Osteoblast (primary cell): ENCODE measurements around the gene CHERP. TPM values are rescaled to one million over a fixed set of nuclear protein-coding genes. Genes with fewer than 3 reads are reported as not detected.

ENCODE experiments used
- DNase-seq: peaks from one replicate; pipeline ENCODE4 v3.0.0; 2011; ENCODE audit warnings: low spot score, mixed read lengths; ENCODE audit not compliant: insufficient read length; ENCODE audit errors: missing footprints
- H2AFZ ChIP-seq: 2 replicates; pipeline ENCODE4 v1.6.0; 2011; ENCODE audit warnings: mild to moderate bottlenecking, low read length
- H3K27ac ChIP-seq: 2 replicates; pipeline ENCODE4 v1.5.1; 2011; ENCODE audit warnings: mild to moderate bottlenecking, low read depth, low read length, moderate library complexity
- H3K27me3 ChIP-seq: 2 replicates; pipeline ENCODE4 v1.6.0; 2012; ENCODE audit warnings: mild to moderate bottlenecking, control low read depth, inconsistent platforms, low read length, moderate library complexity; ENCODE audit not compliant: insufficient read depth
- H3K36me3 ChIP-seq: 2 replicates; pipeline ENCODE4 v1.5.1; 2011; ENCODE audit warnings: mild to moderate bottlenecking, low read length, control low read depth, moderate library complexity; ENCODE audit not compliant: insufficient read depth
- H3K4me1 ChIP-seq: 2 replicates; pipeline ENCODE4 v1.5.1; 2011; ENCODE audit warnings: mild to moderate bottlenecking, low read length, control low read depth, moderate library complexity; ENCODE audit not compliant: insufficient read depth
- H3K4me2 ChIP-seq: 2 replicates; pipeline ENCODE4 v1.6.0; 2011; ENCODE audit warnings: mild to moderate bottlenecking, low read length; ENCODE audit not compliant: insufficient read depth
- H3K4me3 ChIP-seq: fragments of 200-600 bp; sonication (generic); 3 replicates; pipeline ENCODE4 v1.5.1; 2012; ENCODE audit warnings: mild to moderate bottlenecking, low read length, inconsistent platforms; ENCODE audit not compliant: insufficient read depth
- H3K79me2 ChIP-seq: 2 replicates; pipeline ENCODE4 v1.6.0; 2012; ENCODE audit warnings: mild to moderate bottlenecking, low read length, control low read depth, inconsistent platforms; ENCODE audit not compliant: insufficient read depth
- H3K9me3 ChIP-seq: 2 replicates; pipeline ENCODE4 v1.5.1; 2011; ENCODE audit warnings: low read depth, low read length, control low read depth
- H4K20me1 ChIP-seq: 2 replicates; pipeline ENCODE4 v1.6.0; 2012; ENCODE audit warnings: mild to moderate bottlenecking, low read length, control low read depth; ENCODE audit not compliant: insufficient read depth
- CTCF ChIP-seq: IDR thresholded peaks from 2 replicates; pipeline ENCODE4 v1.5.1; 2011; ENCODE audit warnings: mild to moderate bottlenecking, low read depth, low read length, moderate library complexity; ENCODE audit errors: extremely low read depth
- total RNA-seq: library from RNA; depleted of rRNA; stranded (reverse); fragments of >200 nt; gene quantifications from 2 replicates; pipeline ENCODE4 v1.2.3, GENCODE V29; 2012

Gene CHERP
- total RNA-seq, 1 donor, result 5.8 TPM

GRCh38 chr19:16482745-16483144 is 59.5 kb downstream of the CHERP start:
- Histone ChIP-seq H3K79me2 (no peaks in the 10 kb centered on the region), H3K36me3 (no peaks in the 10 kb centered on the region), H3K4me3 (no peak overlapping the region), H2AFZ (no peak overlapping the region), H3K4me2 (no peak overlapping the region), H4K20me1 (no peaks in the 10 kb centered on the region), H3K9me3 (no peaks in the 10 kb centered on the region), H3K4me1 (no peaks in the 10 kb centered on the region), H3K27ac (no peak overlapping the region), H3K27me3 (no peaks in the 10 kb centered on the region)
- no peak for DNase-seq
- no peak for TF ChIP-seq CTCF

- Histone ChIP-seq H2AFZ (no peak overlapping the region), H3K4me2 (no peak overlapping the region), H3K27ac (no peak overlapping the region), H3K79me2 (no peaks in the 10 kb centered on the region), H3K9me3 (no peaks in the 10 kb centered on the region), H3K4me3 (no peak overlapping the region), H3K27me3 (no peaks in the 10 kb centered on the region), H3K4me1 (no peaks in the 10 kb centered on the region), H3K36me3 (no peaks in the 10 kb centered on the region), H4K20me1 (no peaks in the 10 kb centered on the region)
- DNase-seq, result no peak
- no peak for TF ChIP-seq CTCF
These were observed 64.9 kb downstream of the CHERP start for GRCh38 chr19:16477311-16477710.

GRCh38 chr19:16476401-16476800 is 65.8 kb downstream of the CHERP start:
- Histone ChIP-seq H3K9me3 (no peaks in the 10 kb centered on the region), H3K36me3 (no peaks in the 10 kb centered on the region), H3K27me3 (no peaks in the 10 kb centered on the region), H4K20me1 (no peaks in the 10 kb centered on the region), H3K27ac (no peak overlapping the region), H2AFZ (no peak overlapping the region), H3K4me1 (no peaks in the 10 kb centered on the region), H3K79me2 (peaks cover 2% of the 10 kb centered on the region), H3K4me3 (no peak overlapping the region), H3K4me2 (no peak overlapping the region)
- peak; percentile 18 for DNase-seq
- TF ChIP-seq CTCF, result no peak

- H3K27me3 ChIP-seq, result no peaks in the 10 kb centered on the region
- H3K79me2 ChIP-seq, result peaks cover 26% of the 10 kb centered on the region
- peaks cover 9% of the 10 kb centered on the region for H3K4me1 ChIP-seq
- H3K27ac ChIP-seq, result no peak overlapping the region
- H3K9me3 ChIP-seq, result no peaks in the 10 kb centered on the region
- no peak for TF ChIP-seq CTCF
- no peak overlapping the region for H2AFZ ChIP-seq
- peaks cover 19% of the 10 kb centered on the region for H4K20me1 ChIP-seq
- H3K4me3 ChIP-seq, result no peak overlapping the region
- no peak overlapping the region for H3K4me2 ChIP-seq
- DNase-seq, result no peak
- H3K36me3 ChIP-seq, result no peaks in the 10 kb centered on the region
These were observed 68.3 kb downstream of the CHERP start for GRCh38 chr19:16473875-16474392.
